K562 (cell line): ENCODE data around the gene YPEL3. TPM values are rescaled to one million over a fixed set of nuclear protein-coding genes. Genes with fewer than 3 reads are reported as not detected.

Experiments
- ATAC-seq: fragments of 200-7000 bp; cut with Tn5 transposase; 3 replicates; pipeline ENCODE4 v1.9.1; 2020; ENCODE audit warnings: moderate library complexity
- BruUV-seq: library from RNA; stranded (reverse); fragments of 400-500 nt; replicated peaks from 2 replicates; lab custom pipeline; 2021; lab: Mats Ljungman, UMichigan
- CTCF ChIA-PET: fragments of 300-600 bp; formaldehyde crosslinking; extraction: SDS; loops from one replicate; lab custom pipeline; 2021; ENCODE audit warnings: low intra/inter-chr PET ratio; lab: Yijun Ruan, JAX
- POLR2A ChIA-PET: fragments of 300-600, 350-650 bp; sonication (Branson Sonifier 250); formaldehyde crosslinking; extraction: SDS; loops from one replicate; lab custom pipeline; 2021; ENCODE audit warnings: antibody characterized with exemption, inconsistent platforms; lab: Yijun Ruan, JAX
- DNase-seq, 4 experiments: peaks; one replicate each; pipeline versions ENCODE4 v3.0.0 to v3.0.0-alpha.2; 2011 to 2018; ENCODE audit warnings: low spot score in 3 of 4, mixed read lengths in 3 of 4; ENCODE audit errors: extremely low read depth in 1 of 4
- FAIRE-seq: peaks from 2 replicates; lab custom pipeline; 2011; peaks lifted over from hg19 to GRCh38; lab: Jason Lieb, UNC
- H2AFZ ChIP-seq: 2 replicates; pipeline ENCODE4 v1.6.0; 2011; ENCODE audit warnings: low read depth, low read length, control low read depth, inconsistent platforms
- H3K27ac ChIP-seq: fragments of 200-600 bp; 3 replicates; pipeline ENCODE4 v1.8.0; 2011; ENCODE audit warnings: low read depth, mild to moderate bottlenecking, control low read depth, inconsistent platforms, low read length, moderate library complexity, mixed read lengths; ENCODE audit errors: extremely low read depth
- H3K27me3 ChIP-seq, 2 experiments: fragments of 300-600 bp in 1 of 2; 2 replicates in 1 of 2; 3 replicates in 1 of 2; pipeline versions ENCODE4 v1.6.0 to v1.8.0; 2011; ENCODE audit warnings: inconsistent platforms in 2 of 2, low read length in 2 of 2, mild to moderate bottlenecking in 1 of 2, mixed read lengths in 1 of 2, moderate library complexity in 1 of 2; ENCODE audit not compliant: control insufficient read depth in 2 of 2, insufficient read depth in 2 of 2
- H3K36me3 ChIP-seq: fragments of 300-600 bp; 3 replicates; pipeline ENCODE4 v1.8.0; 2011; ENCODE audit warnings: mild to moderate bottlenecking, low read length, inconsistent platforms; ENCODE audit not compliant: control insufficient read depth, insufficient read depth
- H3K4me1 ChIP-seq, 2 experiments: fragments of 200-600 bp in 1 of 2; replicated peaks in 1 of 2; 2 replicates in 1 of 2; 3 replicates in 1 of 2; pipeline versions ENCODE4 v1.5.1 to v1.8.0; 2011; ENCODE audit warnings: inconsistent platforms in 2 of 2, low read length in 2 of 2, mild to moderate bottlenecking in 1 of 2, mixed read lengths in 1 of 2, moderate library complexity in 1 of 2; ENCODE audit not compliant: control insufficient read depth in 2 of 2, insufficient read depth in 2 of 2
- H3K4me2 ChIP-seq: 2 replicates; pipeline ENCODE4 v1.6.1; 2011; ENCODE audit warnings: low read length, control low read depth, inconsistent platforms, mixed read lengths; ENCODE audit not compliant: insufficient read depth
- H3K4me3 ChIP-seq: fragments of 200-600 bp; sonication (generic), shearing (Covaris generic); 2 replicates; pipeline ENCODE4 v1.5.1; 2016; ENCODE audit warnings: control low read depth, inconsistent platforms
- H3K79me2 ChIP-seq: fragments of 200-600 bp; 3 replicates; pipeline ENCODE4 v1.8.0; 2011; ENCODE audit warnings: low read length, inconsistent platforms; ENCODE audit not compliant: control insufficient read depth, insufficient read depth
- H3K9ac ChIP-seq, 2 experiments: 2 replicates each; pipeline versions ENCODE4 v1.6.0 to v1.6.1; 2011; ENCODE audit warnings: low read depth in 2 of 2, low read length in 2 of 2, control low read depth in 1 of 2, inconsistent platforms in 1 of 2, mild to moderate bottlenecking in 1 of 2, mixed read lengths in 1 of 2; ENCODE audit not compliant: insufficient read depth in 1 of 2
- H3K9me1 ChIP-seq: one replicate; pipeline ENCODE4 v1.6.0; 2011; ENCODE audit warnings: inconsistent platforms, mild to moderate bottlenecking, low read length, moderate library complexity; ENCODE audit not compliant: control insufficient read depth, insufficient read depth
- H3K9me3 ChIP-seq: replicated peaks from 2 replicates; pipeline ENCODE4 v1.5.1; 2011; ENCODE audit warnings: low read depth, low read length, inconsistent platforms; ENCODE audit not compliant: control insufficient read depth, insufficient read depth
- H4K20me1 ChIP-seq: replicated peaks from 2 replicates; pipeline ENCODE4 v1.6.1; 2011; ENCODE audit warnings: low read length, inconsistent platforms, mixed read lengths; ENCODE audit not compliant: control insufficient read depth, insufficient read depth
- ATF2 ChIP-seq: sonication (generic); formaldehyde crosslinking; IDR thresholded peaks from 2 replicates; pipeline ENCODE4 v1.8.1; 2022; ENCODE audit warnings: missing genetic modification reagents
- CEBPG ChIP-seq, 3 experiments: fragments of 200-800 bp in 1 of 3; sonication (Bioruptor generic) in 1 of 3; sonication (generic) in 1 of 3; formaldehyde crosslinking in 1 of 3; IDR thresholded peaks in 2 of 3; conservative IDR thresholded peaks in 1 of 3; 2 replicates each; pipeline versions ENCODE4 v1.6.1 to v1.8.0; 2016 to 2022; ENCODE audit warnings: missing compliant biosample characterization in 2 of 3, missing genetic modification characterization in 2 of 3, mild to moderate bottlenecking in 1 of 3, missing genetic modification reagents in 1 of 3
- CTCF ChIP-seq, 3 experiments: IDR thresholded peaks in 2 of 3; conservative IDR thresholded peaks in 1 of 3; 2 replicates each; pipeline ENCODE4 v1.5.1; 2011 to 2012; ENCODE audit warnings: low read length in 3 of 3, mild to moderate bottlenecking in 3 of 3, control low read depth in 2 of 3, improper control_type of control experiment in 1 of 3, inconsistent platforms in 1 of 3, low read depth in 1 of 3, mixed read lengths in 1 of 3, moderate library complexity in 1 of 3; ENCODE audit not compliant: insufficient read depth in 2 of 3
- DMBX1 ChIP-seq: fragments of 250-450 bp; sonication (Bioruptor Pico); IDR thresholded peaks from 2 replicates; pipeline ENCODE4 v1.8.0; 2022; ENCODE audit warnings: inconsistent platforms, mild to moderate bottlenecking, moderate library complexity, borderline replicate concordance
- ELF1 ChIP-seq: fragments of 200-800 bp; sonication (Bioruptor generic); IDR thresholded peaks from 2 replicates; pipeline ENCODE4 v1.6.1; 2016; ENCODE audit warnings: missing genetic modification characterization, missing compliant biosample characterization
- MBD2 ChIP-seq: sonication (generic); IDR thresholded peaks from 2 replicates; pipeline ENCODE4 v1.6.1; 2016; ENCODE audit warnings: low read depth, borderline replicate concordance
- NR4A1 ChIP-seq, 2 experiments: fragments of 250-450 bp in 1 of 2; fragments of 450-650 bp in 1 of 2; sonication (Bioruptor Pico) in 1 of 2; IDR thresholded peaks; 2 replicates each; pipeline versions ENCODE4 v1.4.0 to v1.6.1; 2016 to 2020; ENCODE audit warnings: mild to moderate bottlenecking in 2 of 2, missing compliant biosample characterization in 1 of 2, missing genetic modification characterization in 1 of 2, moderate library complexity in 1 of 2
- PHB ChIP-seq: fragments of 250-450 bp; sonication (Bioruptor Pico); IDR thresholded peaks from 2 replicates; pipeline ENCODE4 v1.5.0; 2021
- RBFOX2 ChIP-seq: fragments of 200-400 bp; formaldehyde crosslinking; IDR thresholded peaks from 2 replicates; pipeline ENCODE4 v1.6.1; 2017; ENCODE audit warnings: low read depth, mild to moderate bottlenecking, low read length, moderate library complexity
- RNF219 ChIP-seq: fragments of 250-450 bp; sonication (Bioruptor Pico); IDR thresholded peaks from 2 replicates; pipeline ENCODE4 v1.5.0; 2022; ENCODE audit warnings: mild to moderate bottlenecking
- SAFB ChIP-seq: fragments of 200-400 bp; formaldehyde crosslinking; IDR thresholded peaks from 2 replicates; pipeline ENCODE4 v1.6.1; 2017; ENCODE audit warnings: low read depth, low read length, borderline replicate concordance
- SMAD2 ChIP-seq: fragments of 150-350 bp; IDR thresholded peaks from 2 replicates; pipeline ENCODE4 v1.6.1; 2014; ENCODE audit warnings: low read depth, mild to moderate bottlenecking, low read length
- ZBTB8A ChIP-seq: fragments of 450-650 bp; IDR thresholded peaks from 2 replicates; pipeline ENCODE4 v1.6.1; 2018; ENCODE audit warnings: mild to moderate bottlenecking, moderate library complexity; ENCODE audit not compliant: partially characterized antibody
- ZNF347 ChIP-seq: fragments of 450-650 bp; formaldehyde crosslinking; IDR thresholded peaks from 2 replicates; pipeline ENCODE4 v1.4.0; 2020; ENCODE audit warnings: low read depth, mild to moderate bottlenecking, moderate library complexity
- ZNF655 ChIP-seq: fragments of 250-450 bp; sonication (Bioruptor Pico); IDR thresholded peaks from 2 replicates; pipeline ENCODE4 v1.5.0; 2021
- WGBS: fragments of 100-300 bp; shearing (Covaris generic); methylation state at CpG from one replicate; pipeline ENCODE4 v1.1.6; 2016; ENCODE audit warnings: low coverage, mixed read lengths; ENCODE audit not compliant: insufficient coverage; ENCODE audit errors: missing lambda C conversion rate; 5-methylcytosine and 5-hydroxymethylcytosine counted together
- in situ Hi-C: fragments of 300-500 bp; cut with MboI; formaldehyde crosslinking; loops from 4 replicates; pipeline ENCODE4 v1.15.0; 2018; ENCODE audit warnings: inconsistent platforms, mixed read lengths
- intact Hi-C: fragments of 100-400 bp; cut with micrococcal nuclease; formaldehyde crosslinking; loops from 2 replicates; pipeline ENCODE4 v1.14.2; 2022
- polyA plus RNA-seq, 8 experiments: library from polyadenylated mRNA; depleted of rRNA in 4 of 8; stranded (reverse) in 5 of 8; unstranded in 3 of 8; fragments of >200 nt; fragmentation: Nextera tagmentation in 2 of 8; fragmentation: Illumina TruSeq in 1 of 8; extraction: Ambion mirVana in 2 of 8; extraction: Trizol in 1 of 8; gene quantifications; 2 replicates each; pipeline versions ENCODE4 v1.2.1 to v1.2.3, GENCODE V29; 2011 to 2014; ENCODE audit warnings: inconsistent platforms in 1 of 8, missing spikeins in 1 of 8
- total RNA-seq, 7 experiments: library from RNA; depleted of rRNA in 6 of 7; stranded (reverse); fragments of >200 nt in 6 of 7; fragmentation: Illumina TruSeq in 2 of 7; extraction: Trizol in 2 of 7; gene quantifications; 2 replicates each; pipeline versions ENCODE4 v1.2.1 to v1.2.3, GENCODE V29; 2011 to 2021; ENCODE audit warnings: low replicate concordance in 1 of 7

Gene YPEL3
- total and polyA plus RNA-seq, 9 of the 15 experiments (the other 6 are each of a cell fraction or from before 2014, with no cell fraction given), result 0.41 to 15.0 (median 2.9) TPM

- Histone ChIP-seq H4K20me1 (no peaks in the 10 kb centered on the region), H3K9me1 (no peaks in the 10 kb centered on the region), H3K27me3 (no peaks in the 10 kb centered on the region), H3K4me2 (no peak overlapping the region), H2AFZ (no peak overlapping the region; the same call in 1 of the 2 replicates), H3K4me1 (no peaks in the 10 kb centered on the region; a peak in 1 of 5 replicates), H3K36me3 (no peaks in the 10 kb centered on the region), H3K9ac (no peak overlapping the region), H3K27ac (no peak overlapping the region), H3K9me3 (peaks cover 3% of the 10 kb centered on the region; the same call in 1 of the 2 replicates), H3K79me2 (no peaks in the 10 kb centered on the region), H3K4me3 (no peak overlapping the region)
- 25% methylated on average over 3 of the region's 3 CpGs for WGBS
- POLR2A ChIA-PET, result no interaction called here
- no peak for FAIRE-seq
- CTCF ChIA-PET, result no interaction called here
- no peak for DNase-seq
- no peak for ATAC-seq
- no TSS peak for BruUV-seq
- in situ Hi-C loops, result loop anchor here (25.0 kb wide), 1 partner anchor 670 kb away; the partner anchor contains the start of genes BOLA2, SLX1B and SULT1A4
- intact Hi-C loops, result no loop called here
- TF ChIP-seq NR4A1 (CRISPR knock-in tag; IDR thresholded peaks at IDR 0.05) (no peak), NR4A1 (tag; IDR thresholded peaks at IDR 0.05) (no peak), ELF1 (tag) (no peak), ZNF655 (CRISPR knock-in tag) (no peak), PHB (CRISPR knock-in tag) (no peak), SMAD2 (no peak), RBFOX2 (no peak), ZBTB8A (no peak), ATF2 (CRISPR knock-in tag) (no peak), SAFB (no peak), RNF219 (CRISPR knock-in tag) (no peak), CTCF (IDR thresholded peaks at IDR 0.05 in 2 of 3, conservative IDR thresholded peaks at IDR 0.05 in 1 of 3; ENCODE audit: insufficient read depth in 2 of 3, low read depth in 1 of 3, low read length in 3 of 3) (no peak), DMBX1 (no peak), MBD2 (no peak), ZNF347 (CRISPR knock-in tag) (no peak), CEBPG (CRISPR knock-in tag; IDR thresholded peaks at IDR 0.05) (no peak), CEBPG (tag; conservative IDR thresholded peaks at IDR 0.05 in 1 of 2, IDR thresholded peaks at IDR 0.05 in 1 of 2) (no peak)
These were observed 36.6 kb upstream of the YPEL3 start for GRCh38 chr16:30132591-30132990.
